GM18517 (cell line): ENCODE results near the gene ZNF568.

Experiments
- ATAC-seq: cut with Tn5 transposase; IDR thresholded peaks from one replicate; pipeline ENCODE4 v1.9.1; 2021; ENCODE audit warnings: mild to moderate bottlenecking, moderate library complexity; ENCODE audit not compliant: unreplicated experiment

The ZNF568 gene

GRCh38 chr19:36915992-36916830 lies at the start of gene ZNF568, which contains the start of gene ZNF829:
ZNF568 (plus strand) TSS chr19:36916332; CDS start chr19:36922771, 6,439 bp downstream.
ZNF829 (minus strand) TSS chr19:36916291; CDS start chr19:36915167, 1,124 bp downstream.
- peak; percentile 91 for ATAC-seq

GRCh38 chr19:36876993-36877938 lies 38.9 kb upstream of the ZNF568 start:
- no peak for ATAC-seq

GRCh38 chr19:36891768-36892357 lies 24.3 kb upstream of the ZNF568 start:
- ATAC-seq, result no peak

GRCh38 chr19:36894849-36895383 lies 21.2 kb upstream of the ZNF568 start:
- ATAC-seq, result no peak

- ATAC-seq, result no peak
Measured at GRCh38 chr19:36898422-36898821, 17.7 kb upstream of the ZNF568 start.

GRCh38 chr19:36916991-36917390 lies 859 bp downstream of the ZNF568 start:
- no peak for ATAC-seq

GRCh38 chr19:36918090-36918489 lies 2.0 kb downstream of the ZNF568 start:
- ATAC-seq, result no peak

- ATAC-seq, result no peak
Measured at GRCh38 chr19:36931684-36932083, 15.6 kb downstream of the ZNF568 start.

- ATAC-seq, result no peak
Measured at GRCh38 chr19:36939153-36939552, 23.0 kb downstream of the ZNF568 start.

- ATAC-seq, result no peak
Measured at GRCh38 chr19:36950335-36951119, 34.4 kb downstream of the ZNF568 start.

- no peak for ATAC-seq
Measured at GRCh38 chr19:36962346-36962745, 46.2 kb downstream of the ZNF568 start.

- no peak for ATAC-seq
Measured at GRCh38 chr19:36963280-36963679, 47.1 kb downstream of the ZNF568 start.

- ATAC-seq, result no peak
Measured at GRCh38 chr19:36972571-36972970, 56.4 kb downstream of the ZNF568 start.

- peak; percentile 61 for ATAC-seq
Measured at GRCh38 chr19:36973021-36973843, 57.1 kb downstream of the ZNF568 start.

- ATAC-seq, result no peak
Measured at GRCh38 chr19:36973844-36974195, 57.7 kb downstream of the ZNF568 start.

- ATAC-seq, result no peak
Measured at GRCh38 chr19:36986131-36986530, 70.0 kb downstream of the ZNF568 start.

GRCh38 chr19:36986601-36987000 lies 70.5 kb downstream of the ZNF568 start:
- no peak for ATAC-seq

- ATAC-seq, result no peak
Measured at GRCh38 chr19:36987091-36987490, 71.0 kb downstream of the ZNF568 start.

- ATAC-seq, result no peak
Measured at GRCh38 chr19:36997152-36997842, 81.2 kb downstream of the ZNF568 start.
